Measurements from ENCODE around the gene S100A3. TPM values are rescaled to one million over a fixed set of nuclear protein-coding genes. Genes with fewer than 3 reads are reported as not detected.

S100A3 gene
- total RNA-seq: 5.8 and 15.8 TPM in 2 replicates

GRCh38 chr1:153548722-153549688 lies at the start of gene S100A3:
Gene S100A3 (minus strand): TSS chr1:153549258. CDS start chr1:153548485, 773 bp downstream.

GRCh38 chr1:153565529-153566374 lies 16.7 kb upstream of the S100A3 start, which contains the start of gene S100A2:
Gene S100A2 (minus strand): TSS chr1:153565844. CDS start chr1:153563877, 1,967 bp downstream.

GRCh38 chr1:153545067-153546055 lies 3.7 kb downstream of the S100A3 start, which contains the start of gene S100A4:
Gene S100A4 (minus strand): TSS chr1:153545806. CDS start chr1:153544794, 1,012 bp downstream.

GRCh38 chr1:153540394-153541361 lies 8.4 kb downstream of the S100A3 start, which contains the start of gene S100A5:
Gene S100A5 (minus strand): TSS chr1:153540934. CDS start chr1:153540191, 743 bp downstream.

GRCh38 chr1:153535242-153536011 lies 13.6 kb downstream of the S100A3 start, which contains the start of gene S100A6:
Gene S100A6 (minus strand): TSS chr1:153535991. CDS start chr1:153535339, 652 bp downstream.

Other genes with a start within 250 kb of the S100A3 start
- gene PGLYRP3, start 236.3 kb downstream of the S100A3 start, total RNA-seq: not detected in 2 replicates
- gene PGLYRP4, start 200.4 kb downstream of the S100A3 start, total RNA-seq: not detected in 2 replicates
- gene S100A9, start 191.4 kb downstream of the S100A3 start, total RNA-seq: not detected in 2 replicates
- gene S100A12, start 173.6 kb downstream of the S100A3 start, total RNA-seq: not detected in 2 replicates
- not detected in 2 replicates for gene S100A8, start 158.2 kb downstream of the S100A3 start, total RNA-seq
- gene S100A7A, start 132.7 kb downstream of the S100A3 start, total RNA-seq: not detected in 2 replicates
- gene S100A7, start 88.6 kb downstream of the S100A3 start, total RNA-seq: not detected in 2 replicates
- gene S100A6, start 13.3 kb downstream of the S100A3 start, total RNA-seq: 1,090 and 1,431 TPM in 2 replicates
- 1.4 TPM in 1 of 2 replicates, not detected in the other for gene S100A5, start 8.3 kb downstream of the S100A3 start, total RNA-seq
- gene S100A4, start 3.5 kb downstream of the S100A3 start, total RNA-seq: 45.3 and 54.9 TPM in 2 replicates
- 0.29 and 2.3 TPM in 2 replicates for gene S100A2, start 16.6 kb upstream of the S100A3 start, total RNA-seq
- gene S100A16, start 63.9 kb upstream of the S100A3 start, total RNA-seq: 807 and 927 TPM in 2 replicates
- gene S100A14, start 67.1 kb upstream of the S100A3 start, total RNA-seq: not detected in 2 replicates
- gene S100A13, start 78.2 kb upstream of the S100A3 start, total RNA-seq: 262 and 338 TPM in 2 replicates
- gene S100A1, start 79.2 kb upstream of the S100A3 start, total RNA-seq: not detected in 2 replicates
- gene CHTOP, start 84.8 kb upstream of the S100A3 start, total RNA-seq: 36.0 and 43.8 TPM in 2 replicates
- 71.8 and 89.7 TPM in 2 replicates for gene SNAPIN, start 109.4 kb upstream of the S100A3 start, total RNA-seq
- gene ILF2, start 121.7 kb upstream of the S100A3 start, total RNA-seq: 266 and 297 TPM in 2 replicates
- gene NPR1, start 129.4 kb upstream of the S100A3 start, total RNA-seq: 4.4 and 6.1 TPM in 2 replicates
- 26.5 and 27.6 TPM in 2 replicates for gene INTS3, start 178.8 kb upstream of the S100A3 start, total RNA-seq
- gene SLC27A3, start 226.1 kb upstream of the S100A3 start, total RNA-seq: 5.8 and 8.7 TPM in 2 replicates